HepG2 (cell line): ENCODE measurements around the gene TMF1. TPM values are rescaled to one million over a fixed set of nuclear protein-coding genes. Genes with fewer than 3 reads are reported as not detected.
A peak's percentile ranks its signal among the peaks of the same experiment; 100 is the strongest.

ENCODE experiments used
- CEBPG ChIP-seq: IDR thresholded peaks from 2 replicates; pipeline ENCODE4 v1.6.1; 2016
- EEA1 ChIP-seq: sonication (generic); formaldehyde crosslinking; IDR thresholded peaks from 2 replicates; pipeline ENCODE4 v1.5.1; 2020; ENCODE audit warnings: mild to moderate bottlenecking, missing genetic modification reagents, borderline replicate concordance
- FOXA1 ChIP-seq, 2 experiments: fragments of 450-650 bp in 1 of 2; sonication (generic) in 1 of 2; formaldehyde crosslinking in 1 of 2; IDR thresholded peaks; 2 replicates each; pipeline versions ENCODE4 v1.4.0 to v1.6.1; 2016 to 2020; ENCODE audit warnings: missing genetic modification reagents in 1 of 2
- GTF2F1 ChIP-seq: fragments of 150-350 bp; IDR thresholded peaks from 2 replicates; pipeline ENCODE4 v1.6.1; 2014; ENCODE audit warnings: low read length
- MED13 ChIP-seq: sonication (generic); formaldehyde crosslinking; IDR thresholded peaks from 2 replicates; pipeline ENCODE4 v1.5.0; 2020; ENCODE audit warnings: missing genetic modification reagents
- MED8 ChIP-seq: sonication (generic); formaldehyde crosslinking; IDR thresholded peaks from 2 replicates; pipeline ENCODE4 v1.8.1; 2023; ENCODE audit warnings: mild to moderate bottlenecking, missing genetic modification reagents; ENCODE audit not compliant: insufficient replicate concordance
- NFYB ChIP-seq: sonication (generic); formaldehyde crosslinking; IDR thresholded peaks from 2 replicates; pipeline ENCODE4 v1.4.0; 2020; ENCODE audit warnings: missing genetic modification reagents
- NR2C2 ChIP-seq: sonication (generic); formaldehyde crosslinking; IDR thresholded peaks from 2 replicates; pipeline ENCODE4 v1.4.0; 2020; ENCODE audit warnings: missing genetic modification reagents, mild to moderate bottlenecking, moderate library complexity, borderline replicate concordance
- PRDM15 ChIP-seq: sonication (generic); formaldehyde crosslinking; IDR thresholded peaks from 2 replicates; pipeline ENCODE4 v1.4.0; 2020; ENCODE audit warnings: missing genetic modification reagents
- REL ChIP-seq: sonication (generic); formaldehyde crosslinking; conservative IDR thresholded peaks from 2 replicates; pipeline ENCODE4 v1.8.0; 2022; ENCODE audit warnings: mild to moderate bottlenecking, missing genetic modification reagents, moderate library complexity
- SSRP1 ChIP-seq: IDR thresholded peaks from 2 replicates; pipeline ENCODE4 v1.6.1; 2016; ENCODE audit warnings: control low read depth
- TBP ChIP-seq: sonication (generic); formaldehyde crosslinking; IDR thresholded peaks from 2 replicates; pipeline ENCODE4 v1.5.0; 2020; ENCODE audit warnings: missing genetic modification reagents
- U2AF2 ChIP-seq: fragments of 200-400 bp; formaldehyde crosslinking; IDR thresholded peaks from 2 replicates; pipeline ENCODE4 v1.6.1; 2017; ENCODE audit warnings: low read depth, mild to moderate bottlenecking, low read length
- ZNF207 ChIP-seq: fragments of 450-650 bp; IDR thresholded peaks from 2 replicates; pipeline ENCODE4 v1.6.1; 2016; ENCODE audit warnings: antibody characterized with exemption, borderline replicate concordance
- ZNF383 ChIP-seq: sonication (generic); formaldehyde crosslinking; IDR thresholded peaks from 2 replicates; pipeline ENCODE4 v1.4.0; 2020; ENCODE audit warnings: missing genetic modification reagents, mild to moderate bottlenecking, borderline replicate concordance
- polyA plus RNA-seq, 8 experiments: library from polyadenylated mRNA; depleted of rRNA in 3 of 8; stranded (reverse) in 7 of 8; unstranded in 1 of 8; fragments of >200 nt; fragmentation: Illumina TruSeq in 4 of 8; extraction: Trizol in 4 of 8; gene quantifications; 2 replicates each; pipeline versions ENCODE4 v1.2.1 to v1.2.3, GENCODE V29; 2011 to 2016; ENCODE audit warnings: low read depth in 4 of 8, missing spikeins in 1 of 8, mixed read lengths in 1 of 8; ENCODE audit not compliant: insufficient read depth in 1 of 8
- total RNA-seq, 5 experiments: library from RNA; depleted of rRNA; stranded (reverse); fragments of >200 nt; fragmentation: Illumina TruSeq; extraction: Trizol; gene quantifications; 2 replicates each; pipeline ENCODE4 v1.2.3, GENCODE V29; 2016; ENCODE audit warnings: low read depth in 1 of 5
- TF ChIP-seq, protein P1 (sequence below): IDR thresholded peaks from 2 replicates; pipeline ENCODE4 v1.4.0; 2020; ENCODE audit warnings: mild to moderate bottlenecking, missing genetic modification reagents
- TF ChIP-seq, protein P2 (sequence below): sonication (generic); formaldehyde crosslinking; IDR thresholded peaks from 2 replicates; pipeline ENCODE4 v1.4.0; 2020; ENCODE audit warnings: missing genetic modification reagents
- TF ChIP-seq, protein P3 (sequence below): sonication (generic); formaldehyde crosslinking; IDR thresholded peaks from 2 replicates; pipeline ENCODE4 v1.5.1; 2020; ENCODE audit warnings: missing genetic modification reagents, mild to moderate bottlenecking, borderline replicate concordance

TMF1 gene
- total and polyA plus RNA-seq, 2 of the 13 experiments (the other 11 are each of a cell fraction or from before 2014, with no cell fraction given) = 12.1 to 38.4 TPM

DNA sequence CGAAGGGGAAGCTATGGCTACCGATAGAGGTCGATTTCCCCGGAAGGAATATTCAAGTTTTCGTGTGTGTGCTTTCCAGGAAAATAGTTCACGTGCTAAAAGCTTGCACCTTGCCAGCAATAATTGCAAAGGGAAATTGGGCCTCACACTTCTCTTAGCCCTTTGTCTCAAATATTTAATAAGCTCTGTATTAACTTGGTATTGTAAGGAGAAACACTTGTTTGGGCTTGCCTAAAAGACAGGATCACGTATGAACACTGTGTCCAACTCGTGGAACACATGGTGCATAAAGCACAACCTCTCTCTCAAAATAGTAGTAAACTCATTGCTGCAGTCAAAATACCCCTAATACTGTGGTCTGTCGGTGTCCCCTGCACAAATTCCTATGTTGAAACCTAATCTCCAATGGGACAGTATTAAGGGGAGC, 352 bp upstream of the TMF1 start (continued):
- TF ChIP-seq, protein P1, sequence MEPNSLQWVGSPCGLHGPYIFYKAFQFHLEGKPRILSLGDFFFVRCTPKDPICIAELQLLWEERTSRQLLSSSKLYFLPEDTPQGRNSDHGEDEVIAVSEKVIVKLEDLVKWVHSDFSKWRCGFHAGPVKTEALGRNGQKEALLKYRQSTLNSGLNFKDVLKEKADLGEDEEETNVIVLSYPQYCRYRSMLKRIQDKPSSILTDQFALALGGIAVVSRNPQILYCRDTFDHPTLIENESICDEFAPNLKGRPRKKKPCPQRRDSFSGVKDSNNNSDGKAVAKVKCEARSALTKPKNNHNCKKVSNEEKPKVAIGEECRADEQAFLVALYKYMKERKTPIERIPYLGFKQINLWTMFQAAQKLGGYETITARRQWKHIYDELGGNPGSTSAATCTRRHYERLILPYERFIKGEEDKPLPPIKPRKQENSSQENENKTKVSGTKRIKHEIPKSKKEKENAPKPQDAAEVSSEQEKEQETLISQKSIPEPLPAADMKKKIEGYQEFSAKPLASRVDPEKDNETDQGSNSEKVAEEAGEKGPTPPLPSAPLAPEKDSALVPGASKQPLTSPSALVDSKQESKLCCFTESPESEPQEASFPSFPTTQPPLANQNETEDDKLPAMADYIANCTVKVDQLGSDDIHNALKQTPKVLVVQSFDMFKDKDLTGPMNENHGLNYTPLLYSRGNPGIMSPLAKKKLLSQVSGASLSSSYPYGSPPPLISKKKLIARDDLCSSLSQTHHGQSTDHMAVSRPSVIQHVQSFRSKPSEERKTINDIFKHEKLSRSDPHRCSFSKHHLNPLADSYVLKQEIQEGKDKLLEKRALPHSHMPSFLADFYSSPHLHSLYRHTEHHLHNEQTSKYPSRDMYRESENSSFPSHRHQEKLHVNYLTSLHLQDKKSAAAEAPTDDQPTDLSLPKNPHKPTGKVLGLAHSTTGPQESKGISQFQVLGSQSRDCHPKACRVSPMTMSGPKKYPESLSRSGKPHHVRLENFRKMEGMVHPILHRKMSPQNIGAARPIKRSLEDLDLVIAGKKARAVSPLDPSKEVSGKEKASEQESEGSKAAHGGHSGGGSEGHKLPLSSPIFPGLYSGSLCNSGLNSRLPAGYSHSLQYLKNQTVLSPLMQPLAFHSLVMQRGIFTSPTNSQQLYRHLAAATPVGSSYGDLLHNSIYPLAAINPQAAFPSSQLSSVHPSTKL (CRISPR knock-in tag) = no peak
- TF ChIP-seq, protein P2, sequence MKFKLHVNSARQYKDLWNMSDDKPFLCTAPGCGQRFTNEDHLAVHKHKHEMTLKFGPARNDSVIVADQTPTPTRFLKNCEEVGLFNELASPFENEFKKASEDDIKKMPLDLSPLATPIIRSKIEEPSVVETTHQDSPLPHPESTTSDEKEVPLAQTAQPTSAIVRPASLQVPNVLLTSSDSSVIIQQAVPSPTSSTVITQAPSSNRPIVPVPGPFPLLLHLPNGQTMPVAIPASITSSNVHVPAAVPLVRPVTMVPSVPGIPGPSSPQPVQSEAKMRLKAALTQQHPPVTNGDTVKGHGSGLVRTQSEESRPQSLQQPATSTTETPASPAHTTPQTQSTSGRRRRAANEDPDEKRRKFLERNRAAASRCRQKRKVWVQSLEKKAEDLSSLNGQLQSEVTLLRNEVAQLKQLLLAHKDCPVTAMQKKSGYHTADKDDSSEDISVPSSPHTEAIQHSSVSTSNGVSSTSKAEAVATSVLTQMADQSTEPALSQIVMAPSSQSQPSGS (CRISPR knock-in tag) = no peak
- TF ChIP-seq FOXA1 (IDR thresholded peaks at IDR 0.05) = no peak
- TF ChIP-seq FOXA1 (CRISPR knock-in tag; IDR thresholded peaks at IDR 0.05) = no peak
- no peak for TF ChIP-seq SSRP1 (CRISPR knock-in tag)
- no peak for TF ChIP-seq NFYB (CRISPR knock-in tag)
- TF ChIP-seq ZNF383 (CRISPR knock-in tag) = 0 out of 2 replicates have a peak, but pooled peaks have one; percentile 40
- TF ChIP-seq, protein P3, sequence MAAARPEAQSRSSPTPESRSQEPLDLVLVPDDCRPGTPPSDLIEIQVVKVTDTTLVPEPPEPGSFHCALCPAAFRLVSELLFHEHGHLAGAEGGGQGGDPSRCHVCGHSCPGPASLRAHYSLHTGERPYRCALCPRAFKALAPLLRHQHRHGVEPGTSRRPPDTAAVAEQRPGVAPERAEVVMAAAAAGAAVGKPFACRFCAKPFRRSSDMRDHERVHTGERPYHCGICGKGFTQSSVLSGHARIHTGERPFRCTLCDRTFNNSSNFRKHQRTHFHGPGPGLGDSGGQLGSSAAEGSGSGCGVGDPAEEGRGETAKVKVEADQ (CRISPR knock-in tag) = no peak
- no peak for TF ChIP-seq PRDM15
- no peak for TF ChIP-seq ZNF207
- no peak for TF ChIP-seq REL (CRISPR knock-in tag)
- TF ChIP-seq U2AF2 = no peak
- TF ChIP-seq CEBPG = no peak
- peak; percentile 67; the same call in 1 of the 2 replicates for TF ChIP-seq NR2C2 (CRISPR knock-in tag)
- no peak for TF ChIP-seq MED13 (CRISPR knock-in tag)
- TF ChIP-seq EEA1 (CRISPR knock-in tag) = no peak
- no peak for TF ChIP-seq TBP (CRISPR knock-in tag)
- no peak for TF ChIP-seq GTF2F1
- no peak for TF ChIP-seq MED8 (CRISPR knock-in tag)
